Glomerular endothelial cell (primary cell): ENCODE results near the gene AKR1D1. TPM values are rescaled to one million over a fixed set of nuclear protein-coding genes. Genes with fewer than 3 reads are reported as not detected.
"Not testable (repeated sequence)": the region's sequence is repeated elsewhere in the genome, so short reads cannot be mapped to it uniquely, and the experiment has no call there.

ENCODE experiments used
- DNase-seq: peaks from one replicate; pipeline ENCODE4 v3.0.0-alpha.2; 2011; ENCODE audit warnings: low read depth, low spot score; ENCODE audit errors: extremely low read depth
- total RNA-seq: library from RNA; depleted of rRNA; stranded (reverse); fragments of >200 nt; gene quantifications from 2 replicates; pipeline ENCODE4 v1.2.3, GENCODE V29; 2015

Gene AKR1D1
- total RNA-seq, 1 donor from 2014 or later = not detected

- no peak for DNase-seq
Measured at GRCh38 chr7:138116141-138116540, 39.9 kb downstream of the AKR1D1 start.

- no peak for DNase-seq
Measured at GRCh38 chr7:138116892-138117291, 40.6 kb downstream of the AKR1D1 start.

- DNase-seq = no peak
Measured at GRCh38 chr7:138120140-138120827, 44.0 kb downstream of the AKR1D1 start.

- DNase-seq = no peak
Measured at GRCh38 chr7:138122162-138122561, 45.9 kb downstream of the AKR1D1 start.

- no peak for DNase-seq
Measured at GRCh38 chr7:138125119-138125518, 48.9 kb downstream of the AKR1D1 start.

GRCh38 chr7:138125598-138126111, 49.4 kb downstream of the AKR1D1 start:
- no peak for DNase-seq

GRCh38 chr7:138126928-138127327, 50.7 kb downstream of the AKR1D1 start:
- DNase-seq = no peak

GRCh38 chr7:138127996-138128395, 51.7 kb downstream of the AKR1D1 start:
- no peak for DNase-seq

GRCh38 chr7:138129551-138130165, 53.4 kb downstream of the AKR1D1 start:
- no peak for DNase-seq

GRCh38 chr7:138137423-138138171, 61.3 kb downstream of the AKR1D1 start:
- DNase-seq = no peak

- no peak for DNase-seq
Measured at GRCh38 chr7:138138244-138138643, 62.0 kb downstream of the AKR1D1 start.

- no peak for DNase-seq
Measured at GRCh38 chr7:138142583-138143201, 66.4 kb downstream of the AKR1D1 start.

- DNase-seq = no peak
Measured at GRCh38 chr7:138144958-138145357, 68.7 kb downstream of the AKR1D1 start.

GRCh38 chr7:138146221-138146620, 70.0 kb downstream of the AKR1D1 start:
- not testable (repeated sequence) for DNase-seq

- not testable (repeated sequence) for DNase-seq
Measured at GRCh38 chr7:138146757-138147734, 70.8 kb downstream of the AKR1D1 start.

- DNase-seq = no peak
Measured at GRCh38 chr7:138151731-138152577, 75.7 kb downstream of the AKR1D1 start.

GRCh38 chr7:138154661-138155060, 78.4 kb downstream of the AKR1D1 start:
- DNase-seq = no peak

GRCh38 chr7:138157702-138158101, 81.4 kb downstream of the AKR1D1 start:
- DNase-seq = no peak
